A673 (cell line): ENCODE data around the gene PELI2. TPM values are rescaled to one million over a fixed set of nuclear protein-coding genes. Genes with fewer than 3 reads are reported as not detected.

Experiments used
- BruUV-seq: library from RNA; stranded (reverse); fragments of 400-500 nt; replicated peaks from 2 replicates; lab custom pipeline; 2021; lab: Mats Ljungman, UMichigan
- CTCF ChIA-PET: fragments of 300-600 bp; sonication (Branson Sonifier 250); formaldehyde crosslinking; loops from one replicate; lab custom pipeline; 2022; ENCODE audit warnings: antibody characterized with exemption; lab: Charles Lee
- POLR2A ChIA-PET: fragments of 300-600 bp; sonication (Branson Sonifier 250); formaldehyde crosslinking; loops from one replicate; lab custom pipeline; 2022; ENCODE audit warnings: antibody characterized with exemption; ENCODE audit not compliant: low non-redundant PET; lab: Charles Lee
- DNase-seq: peaks from one replicate; pipeline ENCODE4 v3.0.0-alpha.2; 2015; ENCODE audit warnings: low spot score
- H3K27ac ChIP-seq: fragments of 200-600 bp; sonication (generic); 2 replicates; pipeline ENCODE4 v1.5.1; 2016; ENCODE audit warnings: mixed run types, low read depth, mild to moderate bottlenecking, mixed read lengths, antibody characterized with exemption, low read length; ENCODE audit not compliant: poor library complexity, severe bottlenecking
- H3K27me3 ChIP-seq: fragments of 200-600 bp; sonication (generic); replicated peaks from 2 replicates; pipeline ENCODE4 v1.6.1; 2017; ENCODE audit warnings: mixed run types, low read depth, mild to moderate bottlenecking, mixed read lengths, antibody characterized with exemption, low read length; ENCODE audit not compliant: insufficient read depth, poor library complexity
- H3K36me3 ChIP-seq: fragments of 200-600 bp; sonication (generic); 2 replicates; pipeline ENCODE4 v1.6.1; 2016; ENCODE audit warnings: mixed run types, mild to moderate bottlenecking, mixed read lengths, antibody characterized with exemption, low read length; ENCODE audit not compliant: insufficient read depth, poor library complexity, severe bottlenecking
- H3K4me1 ChIP-seq: fragments of 200-600 bp; sonication (generic); 2 replicates; pipeline ENCODE4 v1.6.1; 2017; ENCODE audit warnings: mixed run types, mild to moderate bottlenecking, mixed read lengths, antibody characterized with exemption, low read length; ENCODE audit not compliant: insufficient read depth, poor library complexity, severe bottlenecking
- H3K4me3 ChIP-seq: fragments of 200-600 bp; sonication (generic); 2 replicates; pipeline ENCODE4 v1.5.1; 2016; ENCODE audit warnings: low read depth, mixed run types, mild to moderate bottlenecking, mixed read lengths, low read length; ENCODE audit not compliant: poor library complexity, severe bottlenecking
- H3K9me3 ChIP-seq: fragments of 200-600 bp; sonication (generic); 2 replicates; pipeline ENCODE4 v1.6.1; 2016; ENCODE audit warnings: mixed run types, low read depth, mild to moderate bottlenecking, mixed read lengths, antibody characterized with exemption, low read length; ENCODE audit not compliant: poor library complexity, severe bottlenecking
- EZH2 ChIP-seq: fragments of 200-600 bp; sonication (generic); IDR thresholded peaks from 2 replicates; pipeline ENCODE4 v1.6.1; 2017; ENCODE audit warnings: borderline replicate concordance, low read depth, mild to moderate bottlenecking, mixed read lengths, antibody characterized with exemption, low read length; ENCODE audit not compliant: poor library complexity, severe bottlenecking
- intact Hi-C: fragments of 100-400 bp; cut with micrococcal nuclease; formaldehyde crosslinking; loops from one replicate; pipeline ENCODE4 v1.10.0; 2022; ENCODE audit not compliant: unreplicated experiment
- total RNA-seq: library from RNA; stranded (reverse); gene quantifications from 2 replicates; pipeline ENCODE4 v1.2.3, GENCODE V29; 2021
- TF ChIP-seq, protein P1 (sequence below): fragments of 300-800, 200-600 bp; sonication (generic); conservative IDR thresholded peaks from 2 replicates; pipeline ENCODE4 v1.5.1; 2017; ENCODE audit warnings: low read depth, mild to moderate bottlenecking, antibody characterized with exemption, low read length, moderate library complexity, mixed read lengths

The PELI2 gene
- total RNA-seq, 1 experiment from 2014 or later, result 5.5 TPM

DNA sequence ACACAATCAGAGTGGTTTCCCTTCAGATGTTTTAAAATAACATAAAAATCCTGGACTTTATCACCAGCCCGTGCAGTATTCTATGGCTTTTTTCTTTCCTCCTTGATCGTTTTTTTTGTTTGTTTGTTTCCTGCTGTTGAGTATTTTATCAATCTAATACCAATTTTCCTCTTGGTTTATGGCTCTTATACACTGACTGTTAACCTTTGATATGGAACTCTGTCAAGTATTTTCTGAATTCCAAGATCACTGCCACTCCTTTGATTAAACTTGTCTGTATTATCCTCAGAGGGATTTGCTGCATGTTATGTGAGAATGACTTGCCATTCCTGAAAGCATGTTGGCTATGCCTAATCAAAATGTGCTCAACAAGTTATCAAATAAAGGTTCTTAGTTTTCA, 88.4 kb downstream of the PELI2 start:
- CTCF ChIA-PET, result no interaction called here
- H3K27me3 ChIP-seq, result no peaks in the 10 kb centered on the region
- H3K27ac ChIP-seq, result no peak overlapping the region
- no TSS peak for BruUV-seq
- intact Hi-C loops, result no loop called here
- no peak for TF ChIP-seq EZH2
- TF ChIP-seq, protein P1, sequence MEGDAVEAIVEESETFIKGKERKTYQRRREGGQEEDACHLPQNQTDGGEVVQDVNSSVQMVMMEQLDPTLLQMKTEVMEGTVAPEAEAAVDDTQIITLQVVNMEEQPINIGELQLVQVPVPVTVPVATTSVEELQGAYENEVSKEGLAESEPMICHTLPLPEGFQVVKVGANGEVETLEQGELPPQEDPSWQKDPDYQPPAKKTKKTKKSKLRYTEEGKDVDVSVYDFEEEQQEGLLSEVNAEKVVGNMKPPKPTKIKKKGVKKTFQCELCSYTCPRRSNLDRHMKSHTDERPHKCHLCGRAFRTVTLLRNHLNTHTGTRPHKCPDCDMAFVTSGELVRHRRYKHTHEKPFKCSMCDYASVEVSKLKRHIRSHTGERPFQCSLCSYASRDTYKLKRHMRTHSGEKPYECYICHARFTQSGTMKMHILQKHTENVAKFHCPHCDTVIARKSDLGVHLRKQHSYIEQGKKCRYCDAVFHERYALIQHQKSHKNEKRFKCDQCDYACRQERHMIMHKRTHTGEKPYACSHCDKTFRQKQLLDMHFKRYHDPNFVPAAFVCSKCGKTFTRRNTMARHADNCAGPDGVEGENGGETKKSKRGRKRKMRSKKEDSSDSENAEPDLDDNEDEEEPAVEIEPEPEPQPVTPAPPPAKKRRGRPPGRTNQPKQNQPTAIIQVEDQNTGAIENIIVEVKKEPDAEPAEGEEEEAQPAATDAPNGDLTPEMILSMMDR, result no peak
- POLR2A ChIA-PET, result no interaction called here
- no peaks in the 10 kb centered on the region for H3K9me3 ChIP-seq
- no peaks in the 10 kb centered on the region for H3K36me3 ChIP-seq
- DNase-seq, result no peak
- no peaks in the 10 kb centered on the region for H3K4me1 ChIP-seq
- H3K4me3 ChIP-seq, result no peak overlapping the region

DNA sequence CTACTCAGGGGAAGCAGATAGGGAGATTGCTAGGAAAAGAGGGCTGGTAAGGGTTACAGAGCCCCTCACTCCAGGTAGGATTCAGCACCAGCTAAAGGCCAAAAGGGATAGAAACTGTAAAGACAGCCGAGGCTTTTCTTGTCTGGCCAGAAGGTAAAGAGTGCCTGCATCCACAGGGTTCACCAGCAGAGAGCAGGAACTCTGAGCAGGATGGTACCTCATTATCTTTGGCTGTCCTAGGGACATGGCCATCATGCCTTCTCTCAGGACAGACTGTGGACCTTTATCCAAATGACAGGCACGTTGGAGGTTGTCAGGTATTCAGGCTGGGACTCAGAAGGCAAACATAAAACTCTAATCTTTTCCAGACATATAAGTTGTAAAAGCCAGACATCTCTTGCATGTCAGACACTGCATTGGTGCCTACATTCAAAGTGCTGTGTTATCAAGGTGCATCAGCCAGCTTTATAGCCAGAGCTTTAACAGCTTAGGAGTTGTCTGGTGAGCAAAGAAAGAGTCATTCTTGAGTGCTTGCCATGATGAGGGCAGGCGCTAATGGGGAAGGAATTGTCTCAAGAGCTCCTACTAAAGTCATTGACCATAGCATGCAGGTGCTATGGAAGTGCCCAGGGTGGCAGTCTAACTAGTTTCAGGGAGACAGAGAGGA, 89.5 kb downstream of the PELI2 start:
- no peak for DNase-seq
- intact Hi-C loops, result no loop called here
- ChIA-PET CTCF (no interaction called here), POLR2A (no interaction called here)
- Histone ChIP-seq H3K36me3 (no peaks in the 10 kb centered on the region), H3K9me3 (no peaks in the 10 kb centered on the region), H3K27me3 (no peaks in the 10 kb centered on the region), H3K27ac (no peak overlapping the region), H3K4me1 (no peaks in the 10 kb centered on the region), H3K4me3 (no peak overlapping the region)
- no TSS peak for BruUV-seq
- TF ChIP-seq, protein P1, result no peak
- no peak for TF ChIP-seq EZH2

DNA sequence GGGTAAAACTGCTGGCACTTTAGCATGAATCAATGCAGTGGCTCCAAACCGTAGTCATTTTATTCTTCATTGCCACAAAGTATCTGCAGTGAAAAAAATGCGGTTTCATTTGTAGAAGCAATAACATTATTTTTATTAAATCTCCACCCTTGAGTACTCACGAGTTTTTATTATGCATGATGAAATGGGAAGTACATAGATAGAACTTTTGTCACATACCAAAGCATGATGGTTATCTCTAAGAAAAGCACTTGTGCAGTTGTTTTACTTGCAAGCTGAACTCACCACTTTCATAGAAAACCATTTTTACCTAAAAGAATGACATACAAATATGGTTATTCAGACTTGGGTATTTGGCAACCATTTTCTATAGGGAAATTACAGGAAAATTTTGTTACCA, 90.3 kb downstream of the PELI2 start:
- no TSS peak for BruUV-seq
- Histone ChIP-seq H3K27ac (no peak overlapping the region), H3K27me3 (no peaks in the 10 kb centered on the region), H3K4me1 (no peaks in the 10 kb centered on the region), H3K9me3 (no peaks in the 10 kb centered on the region), H3K4me3 (no peak overlapping the region), H3K36me3 (no peaks in the 10 kb centered on the region)
- TF ChIP-seq, protein P1, result no peak
- TF ChIP-seq EZH2, result no peak
- DNase-seq, result no peak
- ChIA-PET POLR2A (no interaction called here), CTCF (no interaction called here)
- intact Hi-C loops, result no loop called here
